ENCODE results near the gene TCF3. TPM values are rescaled to one million over a fixed set of nuclear protein-coding genes. Genes with fewer than 3 reads are reported as not detected.
"Not testable (repeated sequence)": the region's sequence is repeated elsewhere in the genome, so short reads cannot be mapped to it uniquely, and the experiment has no call there.

The TCF3 gene
- total RNA-seq, 6 experiments from 2014 or later = 74.9 to 102 (median 82.0) TPM

DNA sequence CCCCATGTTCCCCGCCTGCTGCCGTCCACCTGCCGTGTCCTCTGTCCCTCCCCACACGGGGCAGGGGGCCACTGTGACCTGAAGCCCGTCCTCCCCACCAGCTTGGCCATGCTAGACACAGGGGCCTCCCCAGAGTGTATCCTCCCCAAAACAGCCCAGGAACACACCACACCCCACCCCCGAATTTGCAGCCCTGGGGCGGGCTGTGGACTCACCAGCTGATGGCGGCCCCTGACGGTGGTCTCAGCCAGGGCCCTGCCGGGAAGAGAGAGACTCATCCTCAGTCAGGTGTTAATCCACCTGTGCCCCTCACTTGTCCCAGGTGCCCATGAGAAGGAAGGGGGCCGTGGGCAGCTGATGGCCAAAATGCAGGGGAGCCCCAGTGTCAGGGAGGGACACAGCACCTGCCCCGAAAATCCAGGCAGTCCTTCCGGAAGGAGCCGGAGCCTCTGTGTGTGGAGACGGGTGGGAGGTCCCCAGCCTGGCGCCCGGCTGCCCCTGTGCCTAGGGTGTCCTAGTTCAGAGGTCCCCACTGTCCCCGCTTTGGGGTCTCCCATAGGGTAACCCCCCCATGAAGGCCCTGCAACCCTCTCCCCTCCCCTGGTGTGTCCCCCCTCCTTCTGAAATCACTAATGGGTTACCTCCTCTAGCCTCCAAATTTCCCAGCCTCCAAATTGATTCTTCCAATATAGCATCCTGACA, 39.3 kb upstream of the TCF3 start:
- no peak overlapping the region for H3K27ac Mint-ChIP-seq
- TF ChIP-seq CTCF (IDR thresholded peaks at IDR 0.05) = no peak
- peaks cover 18% of the 10 kb centered on the region for H3K9me3 Mint-ChIP-seq
- no peaks in the 10 kb centered on the region for H3K4me1 Mint-ChIP-seq (ENCODE audit: low read depth)
- peaks cover 17% of the 10 kb centered on the region for H3K36me3 Mint-ChIP-seq (ENCODE audit: low read depth)
- DNase-seq = no peak
- H3K27me3 Mint-ChIP-seq (ENCODE audit: insufficient read depth) = peaks cover 13% of the 10 kb centered on the region
- no peak overlapping the region for H3K4me3 Mint-ChIP-seq

DNA sequence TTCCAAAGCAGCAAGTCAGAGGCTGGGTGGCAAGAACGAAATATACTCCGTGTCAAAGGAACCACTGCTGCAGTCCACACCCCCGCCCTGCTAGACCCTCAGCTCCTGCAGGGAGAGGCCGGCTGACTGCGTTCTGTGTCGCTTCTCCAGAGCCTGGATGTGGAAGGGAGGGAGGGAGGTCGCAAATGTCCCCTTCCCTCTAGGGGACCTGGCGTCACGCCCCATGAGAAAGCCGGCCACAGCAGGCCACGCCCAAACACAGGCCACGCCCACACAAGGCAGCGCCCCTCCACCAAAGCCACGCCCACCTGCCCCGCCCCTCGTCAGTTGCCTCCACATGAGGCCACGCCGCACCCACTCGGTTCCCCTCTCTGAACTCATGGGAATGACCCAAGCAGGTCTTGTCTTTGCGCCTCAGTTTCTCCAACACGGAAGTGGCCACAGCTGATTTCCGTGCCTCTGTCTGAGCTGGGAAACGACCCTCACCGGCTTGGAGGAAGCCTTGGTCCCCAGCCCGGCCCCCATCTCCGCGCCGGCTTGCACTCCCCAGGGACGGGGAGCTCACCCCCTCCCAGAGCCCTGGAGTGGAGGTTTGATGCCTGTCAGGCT, 38.4 kb upstream of the TCF3 start:
- DNase-seq = no peak
- Mint-ChIP-seq H3K36me3 (ENCODE audit: low read depth) (peaks cover 14% of the 10 kb centered on the region), H3K27ac (no peak overlapping the region), H3K4me1 (ENCODE audit: low read depth) (no peaks in the 10 kb centered on the region), H3K27me3 (ENCODE audit: insufficient read depth) (peaks cover 13% of the 10 kb centered on the region), H3K4me3 (no peak overlapping the region), H3K9me3 (peaks cover 14% of the 10 kb centered on the region)
- TF ChIP-seq CTCF (IDR thresholded peaks at IDR 0.05) = no peak

DNA sequence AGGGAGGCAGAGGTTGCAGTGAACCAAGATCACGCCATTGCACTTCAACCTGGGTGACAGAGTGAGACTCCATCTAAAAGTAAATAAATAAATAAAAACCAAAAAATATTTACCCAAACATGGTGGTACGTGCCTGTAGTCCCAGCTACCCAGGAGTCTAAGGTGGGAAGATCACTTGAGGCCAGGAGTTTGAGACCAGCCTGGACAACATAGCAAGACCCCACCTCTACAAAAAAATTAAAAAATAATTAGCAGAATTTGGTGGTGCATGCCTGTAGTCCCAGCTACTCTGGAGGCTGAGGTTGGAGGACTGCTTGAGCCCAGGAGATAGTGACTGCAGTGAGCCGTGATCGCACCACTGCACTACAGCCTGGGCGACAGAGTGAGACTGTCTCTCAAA, 33.4 kb upstream of the TCF3 start:
- not testable (repeated sequence) for H3K4me3 Mint-ChIP-seq; H3K4me1 Mint-ChIP-seq (ENCODE audit: low read depth); H3K9me3 Mint-ChIP-seq; H3K27me3 Mint-ChIP-seq (ENCODE audit: insufficient read depth); H3K27ac Mint-ChIP-seq; H3K36me3 Mint-ChIP-seq (ENCODE audit: low read depth); DNase-seq

GRCh38 chr19:1685046-1685445, 32.6 kb upstream of the TCF3 start:
- no peak for DNase-seq
- TF ChIP-seq CTCF (IDR thresholded peaks at IDR 0.05) = no peak
- Mint-ChIP-seq H3K27me3 (ENCODE audit: insufficient read depth) (peaks cover 9% of the 10 kb centered on the region), H3K36me3 (ENCODE audit: low read depth) (no peaks in the 10 kb centered on the region), H3K27ac (no peak overlapping the region), H3K9me3 (no peaks in the 10 kb centered on the region), H3K4me3 (no peak overlapping the region), H3K4me1 (ENCODE audit: low read depth) (no peaks in the 10 kb centered on the region)

DNA sequence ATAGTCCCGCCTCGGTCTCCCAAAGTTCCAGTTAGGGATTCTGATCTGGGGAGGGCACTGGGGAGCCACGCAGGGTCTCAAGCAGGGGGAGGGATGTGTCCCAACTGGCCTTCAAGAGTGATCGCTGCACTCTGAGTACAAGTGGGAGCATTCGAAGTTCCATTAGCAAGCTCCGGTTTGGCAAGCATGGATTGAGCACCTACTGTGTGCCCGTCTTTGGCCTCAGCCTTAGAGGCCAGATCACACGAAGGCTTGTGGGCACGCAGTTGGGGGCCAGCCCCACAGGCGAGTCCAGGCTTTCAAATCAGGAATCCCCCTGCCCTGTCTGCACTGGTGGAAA, 32.1 kb upstream of the TCF3 start:
- no peaks in the 10 kb centered on the region for H3K4me1 Mint-ChIP-seq (ENCODE audit: low read depth)
- no peak for DNase-seq
- H3K36me3 Mint-ChIP-seq (ENCODE audit: low read depth) = no peaks in the 10 kb centered on the region
- no peak for TF ChIP-seq CTCF (IDR thresholded peaks at IDR 0.05)
- no peaks in the 10 kb centered on the region for H3K9me3 Mint-ChIP-seq
- no peak overlapping the region for H3K4me3 Mint-ChIP-seq
- H3K27ac Mint-ChIP-seq = no peak overlapping the region
- peaks cover 10% of the 10 kb centered on the region for H3K27me3 Mint-ChIP-seq (ENCODE audit: insufficient read depth)

DNA sequence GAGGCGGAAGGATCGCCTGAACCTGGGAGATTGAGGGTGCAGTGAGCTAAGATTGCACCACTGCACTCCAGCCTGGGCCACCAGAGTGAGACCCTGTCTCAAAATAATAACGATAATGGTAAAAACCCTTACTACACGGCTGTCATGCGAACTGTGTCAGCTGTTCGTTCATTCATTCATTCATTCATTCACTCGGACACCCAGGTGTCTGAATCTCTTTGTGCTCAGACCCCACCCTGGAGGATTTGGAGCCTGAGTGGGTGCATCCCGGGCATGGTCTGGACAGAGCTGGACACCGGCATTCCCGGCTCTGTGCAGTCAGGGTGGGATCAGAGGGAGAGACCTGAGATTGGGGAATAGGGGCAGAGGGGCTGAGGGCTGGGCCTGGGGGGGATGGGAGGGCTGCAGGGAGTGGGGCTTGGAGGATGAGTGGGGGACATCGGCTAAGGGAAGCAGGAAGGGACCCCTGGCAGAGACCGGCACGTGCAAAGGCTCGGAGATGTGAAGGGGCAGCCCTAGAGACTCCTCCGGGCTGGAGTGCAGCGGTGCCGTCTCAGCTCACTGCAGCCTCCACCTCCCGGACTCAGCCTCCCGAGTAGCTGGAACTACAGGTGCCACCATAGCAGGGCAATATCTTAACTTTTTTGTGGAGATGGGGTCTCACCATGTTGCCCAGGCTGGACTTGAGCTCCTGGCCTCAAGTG, 31.6 kb upstream of the TCF3 start:
- Mint-ChIP-seq H3K27me3 (ENCODE audit: insufficient read depth) (peaks cover 12% of the 10 kb centered on the region), H3K36me3 (ENCODE audit: low read depth) (no peaks in the 10 kb centered on the region), H3K4me3 (no peak overlapping the region), H3K4me1 (ENCODE audit: low read depth) (no peaks in the 10 kb centered on the region), H3K27ac (no peak overlapping the region), H3K9me3 (no peaks in the 10 kb centered on the region)
- no peak for TF ChIP-seq CTCF (IDR thresholded peaks at IDR 0.05)
- DNase-seq = no peak
